Stimulated activated CD4-positive, alpha-beta T cell treated with anti-CD3 and anti-CD28 coated beads, Interleukin-2, amount 100 ng/mL, for 4 hours (primary cell): Measurements from ENCODE around the gene SNRPD3.
A peak's percentile ranks its signal among the peaks of the same experiment; 100 is the strongest.
"Not testable (repeated sequence)": the region's sequence is repeated elsewhere in the genome, so short reads cannot be mapped to it uniquely, and the experiment has no call there.

Experiments used
- DNase-seq: peaks from one replicate; pipeline ENCODE4 v3.0.0-alpha.2; 2020; ENCODE audit warnings: low read depth

SNRPD3 gene

DNA sequence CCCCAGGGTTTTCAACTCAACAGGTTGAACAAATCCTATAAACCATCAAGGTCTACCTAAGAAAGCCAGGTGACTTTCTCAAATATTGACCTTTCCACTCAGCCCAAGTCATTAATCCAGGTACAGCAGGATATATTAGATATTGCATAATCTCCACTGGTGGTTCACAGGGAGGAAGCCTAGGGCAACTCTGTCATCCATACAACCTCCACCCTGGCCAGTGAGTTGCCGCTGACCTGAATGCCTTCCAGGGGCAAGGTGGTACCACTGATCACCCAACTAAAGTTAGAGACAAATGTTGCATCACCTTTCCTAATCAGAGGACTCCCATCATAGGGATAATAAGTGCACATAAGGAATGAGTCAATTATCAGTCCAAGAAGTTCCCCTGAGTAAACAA, 23.7 kb upstream of the SNRPD3 start:
- DNase-seq = no peak

DNA sequence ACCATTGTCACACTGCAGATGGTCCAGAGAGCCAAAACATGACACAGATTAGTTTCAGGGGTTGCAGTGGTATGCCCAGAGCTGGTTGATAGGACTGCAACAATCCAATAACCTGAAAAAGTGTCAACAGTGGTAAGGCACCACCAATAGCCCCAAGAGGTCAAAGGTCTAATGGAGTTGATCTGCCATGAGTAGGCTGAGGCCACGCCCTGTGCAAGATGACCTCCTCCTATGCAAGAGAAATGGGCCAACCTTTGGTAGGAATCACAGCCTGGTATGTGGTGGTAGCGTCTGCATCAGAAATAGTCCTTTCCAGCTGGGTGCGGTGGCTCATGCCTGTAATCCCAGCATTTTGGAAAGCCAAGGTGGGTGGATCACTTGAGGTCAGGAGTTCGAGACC, 20.5 kb upstream of the SNRPD3 start:
- no peak for DNase-seq

DNA sequence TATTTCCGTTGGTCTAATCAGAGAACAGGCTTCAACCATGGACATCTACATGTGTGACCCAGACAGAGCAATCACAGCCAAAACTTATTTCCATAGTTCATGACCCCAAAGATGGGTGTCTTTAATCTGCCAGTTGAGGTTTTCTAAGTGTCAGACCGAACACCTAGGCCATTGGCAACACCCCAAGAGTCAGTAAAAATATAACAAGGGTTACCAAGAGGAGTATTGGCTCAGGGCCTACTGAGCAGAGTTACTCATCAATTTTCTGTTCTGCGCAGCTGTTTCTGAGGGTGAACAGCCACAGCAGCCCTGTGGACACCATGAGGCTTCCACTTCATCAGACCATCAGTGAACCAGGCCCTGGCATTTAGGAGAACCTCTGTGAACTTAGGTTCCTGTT, 19.7 kb upstream of the SNRPD3 start:
- DNase-seq = no peak

DNA sequence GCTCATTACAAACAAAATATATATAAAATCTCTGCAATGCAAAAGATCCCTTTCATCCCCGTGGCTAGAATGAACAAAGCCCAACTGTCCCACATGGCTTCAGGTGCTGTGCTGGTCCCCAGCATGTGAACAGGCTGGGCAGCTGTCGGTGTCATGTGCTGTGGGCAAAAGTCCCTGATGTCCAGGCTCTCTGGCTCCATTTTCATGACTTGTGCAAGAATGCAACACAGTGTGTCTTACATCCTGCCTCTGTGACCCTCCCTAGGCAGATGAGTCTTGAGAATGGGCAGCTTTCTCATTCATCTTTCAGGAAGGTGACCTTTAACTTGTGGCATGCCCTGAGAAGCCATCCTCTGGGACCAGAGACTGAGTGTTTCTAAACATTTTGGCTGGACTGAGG, 15.3 kb upstream of the SNRPD3 start:
- no peak for DNase-seq

DNA sequence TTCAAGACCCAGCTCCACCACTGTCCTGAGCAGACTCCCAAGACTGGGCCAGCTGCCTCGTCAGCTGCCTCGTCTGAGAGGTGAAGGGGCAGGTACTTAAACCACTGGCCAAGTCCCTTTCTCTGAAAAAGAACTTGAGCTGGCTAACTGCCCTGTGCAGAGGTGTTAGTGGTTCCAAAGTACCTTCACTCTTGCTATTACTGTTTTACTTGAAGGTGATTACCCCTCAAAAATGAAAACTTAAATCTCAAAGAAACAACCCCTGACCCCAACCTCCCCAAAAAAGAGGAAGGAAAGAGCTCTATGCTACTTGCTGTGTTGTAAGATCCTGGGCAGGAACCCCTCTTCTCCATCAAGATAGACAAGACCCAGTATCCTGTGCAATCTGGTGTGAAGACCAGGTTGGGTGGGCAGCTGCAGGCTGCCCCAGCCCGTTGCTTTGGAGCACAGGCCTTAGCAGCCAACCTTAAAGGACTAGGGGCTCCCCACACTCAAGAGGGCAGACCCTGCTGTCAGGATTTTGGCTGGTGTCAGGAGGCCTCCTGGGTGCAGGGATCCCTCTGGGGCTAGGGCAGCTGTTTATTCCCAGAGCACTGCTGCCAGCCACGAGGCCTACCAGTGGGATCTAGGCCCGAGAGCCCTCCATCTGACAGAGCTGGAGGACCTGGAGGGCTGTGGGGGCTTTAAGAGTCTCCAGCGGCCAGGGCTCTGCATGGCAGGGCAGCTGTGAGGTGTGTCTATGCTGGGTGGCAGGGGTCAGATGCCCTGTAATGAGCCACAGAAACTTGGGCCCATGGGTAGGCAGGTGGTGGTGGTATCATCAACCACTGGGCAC, 13.9 kb upstream of the SNRPD3 start:
- DNase-seq = no peak

DNA sequence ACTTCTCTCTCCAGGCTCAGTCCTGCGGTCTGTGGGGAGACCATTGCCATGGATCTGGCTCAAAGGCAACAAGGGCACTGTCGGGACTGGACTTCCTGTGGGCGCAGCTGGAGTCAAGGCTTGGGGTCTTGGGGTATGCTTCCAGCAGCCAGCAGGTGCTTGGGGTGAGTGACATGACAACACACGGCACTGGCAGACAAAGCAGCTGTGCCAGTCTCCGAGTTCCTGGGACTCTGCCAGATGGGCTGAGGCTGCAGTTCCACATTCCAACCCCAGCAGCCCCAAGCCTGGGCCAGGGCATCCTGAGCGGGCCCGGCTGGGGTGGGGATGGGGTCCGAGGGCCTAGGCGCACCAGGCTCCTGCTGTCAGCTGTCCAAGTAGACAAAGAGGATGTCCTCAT, 13.2 kb upstream of the SNRPD3 start:
- DNase-seq = no peak

DNA sequence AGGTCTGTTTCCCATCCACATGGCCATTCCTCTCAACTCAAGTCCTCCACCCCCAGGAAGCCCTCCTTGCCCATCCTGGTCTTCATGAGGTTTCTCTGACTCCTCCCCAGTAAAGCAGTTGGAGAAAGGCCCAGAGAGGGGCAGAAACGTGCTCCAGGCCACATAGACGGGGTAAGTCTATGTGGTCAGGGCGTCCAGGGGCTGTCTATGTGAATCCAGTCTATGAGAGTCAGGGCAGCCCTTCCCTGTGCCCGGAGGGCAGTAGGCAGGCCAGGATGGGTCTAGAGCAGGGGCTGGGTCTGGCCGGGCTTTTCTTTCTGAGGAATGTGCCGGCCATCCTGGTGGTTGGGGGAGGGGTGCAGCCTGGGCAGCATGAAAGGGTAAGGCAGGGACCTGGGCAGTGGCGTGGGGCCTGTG, 12.6 kb upstream of the SNRPD3 start:
- DNase-seq = no peak

DNA sequence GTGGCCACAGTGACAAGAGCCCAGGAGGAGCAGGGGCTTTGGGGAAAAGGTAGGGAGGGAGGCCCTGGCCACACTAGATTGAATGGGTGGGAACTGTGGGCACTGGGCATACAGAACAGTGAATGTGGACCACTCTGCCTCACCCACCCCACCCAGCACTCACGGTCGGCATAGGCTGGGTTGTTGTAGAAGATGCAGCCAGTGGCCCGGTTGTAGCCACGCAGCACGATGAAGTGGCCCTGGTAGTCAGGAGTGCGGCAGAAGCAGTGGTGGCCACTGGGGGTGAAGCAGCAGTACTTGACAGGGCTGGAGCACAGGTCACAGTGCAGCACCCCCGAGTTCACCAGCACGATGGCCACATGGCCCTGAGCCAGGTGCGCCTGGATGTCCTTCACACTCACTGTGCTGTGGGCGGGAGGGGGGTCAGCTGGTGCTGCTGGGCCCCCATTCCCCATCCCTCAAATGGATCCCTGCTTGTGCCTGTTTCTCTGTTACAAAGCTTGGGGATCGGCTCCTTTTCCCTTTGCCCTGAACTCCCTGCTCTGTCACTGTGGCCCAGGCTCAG, 12.0 kb upstream of the SNRPD3 start:
- no peak for DNase-seq

DNA sequence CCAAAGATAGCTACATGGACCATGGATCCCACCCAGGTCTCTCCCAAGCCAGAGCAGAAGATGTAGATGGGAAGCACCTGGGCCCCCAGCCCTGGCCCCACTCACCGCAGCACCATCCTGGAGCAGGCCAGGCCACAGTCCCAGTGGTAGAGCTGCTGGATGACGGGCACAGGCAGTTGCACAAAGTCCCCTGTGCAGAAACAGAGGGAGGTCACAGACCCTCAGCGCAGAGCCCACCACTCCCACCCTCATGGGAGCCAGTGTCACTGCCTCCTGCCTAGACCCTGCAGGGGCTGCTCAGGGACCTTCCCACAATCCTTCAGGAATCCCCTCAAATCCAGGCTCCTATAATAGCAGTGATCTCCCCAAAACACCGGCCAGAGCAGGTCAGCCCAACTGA, 7.0 kb upstream of the SNRPD3 start:
- DNase-seq = no peak

DNA sequence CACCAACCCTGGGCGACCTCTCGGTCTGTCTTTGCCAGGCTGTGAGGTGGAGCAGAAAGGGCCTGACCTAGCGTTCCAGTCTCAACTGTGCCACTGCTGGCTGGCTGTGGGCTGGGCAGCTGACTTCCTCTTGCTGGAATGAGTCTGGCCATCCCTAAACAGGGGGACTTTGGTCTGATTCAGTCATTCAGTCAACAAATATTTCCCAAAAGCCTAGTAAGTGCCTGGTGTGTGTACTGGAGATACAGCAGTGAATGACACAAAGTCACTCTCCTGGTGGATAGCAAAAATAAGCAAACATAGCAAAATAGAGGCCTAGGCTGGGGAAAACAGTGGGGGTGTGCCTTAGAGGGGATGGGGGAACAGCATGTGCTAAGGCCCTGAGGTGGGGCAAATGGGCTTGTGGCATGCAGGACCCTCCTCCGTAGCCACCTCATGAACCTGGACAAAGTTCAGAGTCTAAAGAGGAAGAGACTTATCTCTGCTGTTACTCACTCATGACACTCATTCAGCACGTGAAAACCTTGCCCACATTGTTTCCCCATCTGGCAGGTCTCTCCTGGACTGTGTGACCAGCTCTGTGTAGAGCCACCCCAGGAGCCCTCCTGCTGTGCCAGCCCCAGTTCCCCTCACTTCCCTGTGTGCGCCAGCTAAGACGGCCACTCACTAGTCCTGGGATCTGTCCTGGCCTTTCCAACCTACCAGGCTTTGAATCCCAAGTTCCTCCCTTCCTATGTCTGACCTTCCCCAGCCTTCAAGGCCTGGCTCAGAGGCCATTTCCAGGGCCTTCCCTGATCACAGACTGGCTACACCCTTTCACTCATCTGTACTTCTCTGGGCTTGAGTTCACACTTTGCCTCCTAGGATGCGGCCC, 5.5 kb upstream of the SNRPD3 start:
- no peak for DNase-seq

DNA sequence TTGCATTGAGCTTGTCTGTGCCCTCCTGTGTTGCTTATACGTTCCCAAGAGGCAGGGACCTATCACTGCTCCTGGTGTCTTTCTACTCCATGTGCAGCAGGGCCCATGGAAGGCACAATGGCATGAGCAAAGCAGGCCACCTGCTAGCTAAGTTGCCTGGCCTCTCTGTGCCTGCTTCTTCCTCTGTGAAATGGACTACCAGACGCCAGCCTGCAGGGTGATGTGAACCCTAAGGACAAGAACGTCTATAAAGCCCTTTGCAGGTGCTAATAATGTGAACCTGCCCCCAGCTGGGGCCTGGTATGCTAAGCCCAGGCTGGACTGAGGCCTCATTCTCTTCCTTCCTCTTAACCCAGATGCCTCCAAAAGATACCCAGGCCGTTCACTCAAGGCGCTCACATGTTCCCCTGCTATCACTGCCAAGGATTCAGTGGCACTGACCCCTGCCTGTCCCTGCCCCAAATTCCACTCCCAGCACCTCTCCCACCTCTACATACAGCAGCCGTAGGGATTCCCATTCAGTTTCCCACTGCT, 4.8 kb upstream of the SNRPD3 start:
- no peak for DNase-seq

DNA sequence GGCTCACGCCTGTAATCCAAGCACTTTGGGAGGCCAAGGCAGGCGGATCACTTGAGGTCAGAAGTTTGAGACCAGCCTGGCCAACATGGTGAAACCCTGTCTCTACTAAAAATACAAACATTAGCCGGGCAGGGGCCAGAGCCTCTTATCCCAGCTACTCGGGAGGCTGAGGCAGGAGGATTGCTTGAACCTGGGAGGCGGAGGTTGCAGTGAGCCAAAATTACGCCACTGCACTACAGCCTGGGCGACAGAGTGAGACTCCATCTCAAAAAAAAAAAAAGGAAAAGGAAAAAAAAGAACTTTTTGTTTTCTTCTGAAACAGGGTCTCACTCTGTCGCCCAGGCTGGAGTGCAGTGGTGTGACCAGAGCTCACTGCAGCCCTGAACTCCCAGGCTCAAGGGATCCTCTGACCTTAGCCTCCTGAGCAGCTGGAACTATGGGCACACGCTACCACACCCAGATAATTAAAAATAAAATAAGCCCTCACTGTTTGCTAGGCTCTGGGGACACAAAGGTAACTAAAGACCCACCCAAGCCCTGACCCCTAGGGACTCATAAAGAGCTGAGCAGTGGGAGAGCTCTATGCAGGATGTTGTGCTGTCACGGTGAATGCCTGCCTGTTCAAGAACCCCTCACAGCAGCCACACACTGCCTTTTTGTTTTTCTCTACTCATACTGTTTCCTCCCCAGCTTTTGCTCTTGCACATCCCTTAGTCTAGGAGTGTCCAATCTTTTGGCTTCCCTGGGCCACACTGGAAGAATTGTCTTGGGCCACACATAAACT, 3.1 kb upstream of the SNRPD3 start:
- DNase-seq = not testable (repeated sequence)

DNA sequence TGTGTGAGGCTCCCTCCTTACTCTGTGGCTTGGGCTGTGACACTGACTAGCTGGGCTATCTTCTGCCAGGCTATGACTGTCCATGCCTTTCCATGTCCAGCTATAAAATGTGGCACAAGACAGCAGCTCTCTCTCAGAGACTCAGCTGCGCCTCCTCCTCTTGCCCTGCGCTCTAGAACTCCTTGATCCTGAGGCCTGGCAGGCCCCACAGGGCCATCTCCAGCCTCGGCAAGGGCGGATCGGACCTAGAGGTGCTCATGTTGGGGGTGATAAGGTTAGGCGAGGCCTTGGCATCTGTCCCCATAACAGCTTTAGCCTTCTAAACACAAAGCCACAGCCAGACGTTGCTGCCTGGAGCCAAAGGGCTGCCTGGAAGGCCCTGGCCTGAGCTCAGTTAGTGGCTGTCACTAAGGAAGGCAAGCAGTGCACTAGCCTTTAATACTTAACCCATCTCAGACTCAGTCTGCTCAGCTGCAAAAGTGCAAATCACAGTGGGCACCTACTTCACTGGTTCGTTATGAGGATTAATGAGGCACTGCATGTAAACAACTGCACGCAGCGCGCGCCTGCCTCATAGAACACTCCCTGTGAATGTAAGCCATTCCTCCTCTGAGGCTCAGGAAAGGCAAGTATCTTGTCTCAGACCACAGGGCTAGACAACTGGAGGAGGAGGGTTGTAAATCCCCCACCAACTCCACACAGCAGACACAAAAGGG, 2.0 kb upstream of the SNRPD3 start:
- DNase-seq = no peak

DNA sequence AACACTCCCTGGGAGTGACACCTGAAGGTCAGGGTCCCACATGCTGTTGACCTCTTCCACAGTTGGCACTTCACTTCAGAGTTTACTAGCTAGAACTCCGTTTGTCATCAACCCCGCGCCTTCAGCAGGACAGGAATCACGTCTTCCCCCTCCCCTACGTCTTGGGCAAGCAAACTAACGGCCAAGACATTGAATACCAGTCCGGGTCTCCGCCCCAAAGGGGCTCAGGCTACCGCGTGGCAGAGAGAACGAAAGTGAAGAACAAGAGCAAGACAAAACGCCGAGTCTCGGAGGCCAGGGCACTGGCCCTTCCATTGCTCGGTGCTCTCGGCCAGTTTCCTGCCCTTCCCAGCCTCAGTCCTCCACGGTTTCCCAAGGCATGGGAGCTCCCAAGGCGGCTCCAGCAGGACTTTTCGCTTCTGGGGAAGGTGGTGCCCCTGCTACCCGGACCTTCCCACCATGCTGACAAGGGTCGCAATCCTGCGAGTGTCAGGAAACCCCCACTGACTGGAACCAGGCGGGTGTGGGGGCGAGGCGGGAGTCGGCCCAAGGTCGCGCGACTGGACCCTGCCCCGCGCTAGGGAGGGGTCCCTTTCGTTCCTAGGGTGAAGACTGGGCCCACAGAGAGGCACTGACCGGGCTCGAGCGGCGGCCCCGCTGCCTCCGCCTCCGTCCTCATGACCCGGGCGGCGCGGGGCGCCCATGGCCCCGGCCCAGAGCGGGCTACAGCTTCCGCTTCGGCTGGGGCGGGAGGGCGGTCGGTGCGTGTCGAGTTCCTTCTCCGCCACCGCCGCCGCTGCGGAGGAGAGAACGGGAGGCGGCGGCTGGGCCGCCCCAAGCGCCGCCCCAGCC, 1.3 kb upstream of the SNRPD3 start, which contains the start of gene GUCD1:
Gene GUCD1 (minus strand): TSS at position 826 of the 852 bp plus-strand sequence. CDS start 147 bp downstream, at position 679.
- DNase-seq = peak; percentile 6

DNA sequence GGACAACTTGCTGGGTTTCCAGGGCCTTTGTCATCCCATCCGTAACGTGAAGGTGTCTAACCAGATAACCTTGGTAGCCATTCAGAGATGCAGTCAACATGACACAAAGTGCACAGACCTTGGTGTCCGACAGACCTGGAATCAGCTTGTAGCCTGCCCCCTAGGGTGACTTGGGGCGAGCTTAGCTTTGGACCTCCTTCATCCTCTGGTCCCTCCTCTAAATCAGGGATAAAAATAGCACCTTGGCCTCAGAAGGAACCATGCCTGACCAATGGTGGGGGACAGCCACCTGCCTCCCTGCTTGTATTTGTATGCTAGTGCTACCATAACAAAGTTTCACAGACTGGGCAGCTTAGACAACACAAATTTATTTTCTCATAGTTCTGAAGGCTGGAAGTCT, 3.7 kb downstream of the SNRPD3 start:
- DNase-seq = no peak

DNA sequence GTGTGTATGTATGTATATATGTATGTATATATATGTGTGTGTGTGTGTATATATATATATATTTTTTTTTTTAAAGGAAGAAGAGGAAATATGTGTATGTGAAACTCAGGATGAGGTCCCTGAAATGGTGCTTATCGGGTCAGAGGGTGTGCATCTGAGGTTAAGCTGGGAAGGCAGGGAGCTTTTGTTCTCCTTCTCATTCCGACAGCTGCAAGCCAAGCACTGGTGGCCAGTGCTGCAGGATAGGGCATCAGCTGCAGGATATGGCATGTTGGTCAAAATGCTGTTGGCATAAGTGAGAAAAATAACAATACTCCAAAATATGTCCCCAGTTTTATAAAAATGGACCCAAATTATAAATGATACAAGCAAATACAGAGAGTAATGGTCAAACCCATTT, 7.4 kb downstream of the SNRPD3 start:
- DNase-seq = no peak

DNA sequence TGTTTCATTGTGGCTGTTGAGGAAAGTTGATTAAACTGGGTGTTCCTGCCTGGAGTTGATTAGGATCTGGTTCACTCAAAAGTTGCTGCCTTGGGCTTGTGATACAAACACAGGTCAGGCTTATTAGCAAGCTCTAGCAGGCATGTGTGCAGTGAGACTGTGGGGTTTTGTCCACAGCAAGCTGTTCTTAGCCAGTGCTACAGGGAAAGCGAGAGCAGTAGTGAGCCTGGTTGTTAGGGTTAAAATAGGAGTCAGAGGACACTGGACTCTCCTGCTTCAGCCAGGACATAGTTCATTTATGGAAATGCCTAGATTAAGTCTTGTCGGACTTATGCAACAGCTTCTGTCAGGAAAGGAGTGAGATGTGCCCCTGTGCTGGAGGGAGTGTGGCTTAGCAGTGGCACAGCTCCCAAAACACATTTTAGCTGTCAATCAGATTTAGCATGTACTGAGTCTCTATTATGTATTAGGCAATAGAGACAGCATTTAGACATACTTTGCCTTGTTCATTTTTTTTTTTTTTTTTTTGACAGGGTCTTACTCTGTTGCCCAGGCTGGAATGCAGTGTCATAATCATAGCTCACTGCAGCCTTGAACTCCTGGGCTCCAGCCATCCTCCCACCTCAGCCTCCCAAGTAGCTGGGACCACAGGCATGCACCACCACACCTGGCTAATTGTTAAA, 8.7 kb downstream of the SNRPD3 start:
- no peak for DNase-seq

DNA sequence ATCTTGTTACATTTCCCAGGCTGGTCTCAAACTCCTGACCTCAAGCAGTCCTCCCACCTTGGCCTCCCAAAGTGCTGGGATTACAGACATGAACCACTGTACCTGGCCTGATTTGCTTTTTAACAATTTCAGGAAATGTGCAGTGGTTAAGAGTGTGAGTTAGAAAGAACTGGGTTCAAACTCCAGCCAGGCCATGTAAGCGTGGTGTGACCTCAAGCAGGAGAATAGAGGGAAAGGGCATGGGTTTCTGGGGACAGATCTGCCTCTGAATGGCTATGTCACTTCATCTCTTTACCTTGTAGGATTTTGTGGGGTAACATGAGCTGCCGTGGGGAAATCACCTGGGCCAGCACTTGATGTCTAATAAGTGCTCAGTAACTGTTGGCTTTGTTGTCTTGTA, 9.3 kb downstream of the SNRPD3 start:
- DNase-seq = no peak

DNA sequence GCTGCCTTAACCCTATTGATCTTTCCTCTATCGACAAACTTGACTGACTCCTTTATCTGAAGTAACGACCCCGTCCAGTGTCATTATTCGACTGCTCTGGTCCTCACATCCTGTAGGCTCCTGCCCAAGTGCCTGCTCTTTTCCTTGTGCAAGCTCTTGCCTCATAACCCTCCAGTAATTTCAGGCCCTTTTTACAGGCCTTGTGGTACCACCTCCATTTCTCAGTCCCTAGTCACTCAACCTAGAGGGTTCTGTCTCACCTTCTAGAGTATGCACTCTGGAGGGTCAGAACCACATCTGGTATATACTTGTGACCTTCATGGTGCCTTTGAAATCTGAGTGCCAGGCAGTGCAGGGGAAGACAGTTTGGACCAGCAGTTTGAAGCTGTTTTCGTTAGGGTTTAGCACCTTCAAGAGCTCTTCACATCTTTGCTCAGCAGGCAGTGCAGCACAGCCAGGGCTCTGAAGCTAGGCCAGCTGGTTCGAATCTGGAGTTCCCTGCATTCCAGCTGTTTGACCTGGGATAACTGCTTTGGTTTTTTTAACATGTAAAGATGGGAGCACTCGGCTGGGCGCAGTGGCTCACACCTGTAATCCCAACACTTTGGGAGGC, 11.2 kb downstream of the SNRPD3 start:
- no peak for DNase-seq
